Karpas-422 (cell line): ENCODE data around the gene NOC2L. TPM values are rescaled to one million over a fixed set of nuclear protein-coding genes. Genes with fewer than 3 reads are reported as not detected.

Source experiments
- DNase-seq: peaks from one replicate; pipeline ENCODE4 v3.0.0-alpha.2; 2015
- H2AFZ ChIP-seq: fragments of 200-600 bp; sonication (generic); 2 replicates; pipeline ENCODE4 v1.6.1; 2014; ENCODE audit warnings: antibody characterized with exemption, low read length, mixed read lengths
- H3K27ac ChIP-seq: fragments of 200-600 bp; sonication (generic); 2 replicates; pipeline ENCODE4 v1.5.1; 2014; ENCODE audit warnings: mild to moderate bottlenecking, low read length, moderate library complexity
- H3K27me3 ChIP-seq: fragments of 200-600 bp; sonication (generic); 2 replicates; pipeline ENCODE4 v1.6.1; 2014; ENCODE audit warnings: low read length, mixed read lengths
- H3K36me3 ChIP-seq: fragments of 200-600 bp; sonication (generic); 2 replicates; pipeline ENCODE4 v1.6.1; 2014; ENCODE audit warnings: low read length, mixed read lengths; ENCODE audit not compliant: insufficient read depth
- H3K4me1 ChIP-seq: fragments of 200-600 bp; sonication (generic); 2 replicates; pipeline ENCODE4 v1.6.1; 2014; ENCODE audit warnings: mild to moderate bottlenecking, low read length, mixed read lengths
- H3K4me2 ChIP-seq: fragments of 200-600 bp; sonication (generic); 2 replicates; pipeline ENCODE4 v1.6.1; 2014; ENCODE audit warnings: low read length, low read depth, mild to moderate bottlenecking; ENCODE audit not compliant: poor library complexity, severe bottlenecking
- H3K4me3 ChIP-seq: fragments of 200-600 bp; sonication (generic); 2 replicates; pipeline ENCODE4 v1.5.1; 2014; ENCODE audit warnings: mild to moderate bottlenecking, antibody characterized with exemption, low read length, mixed read lengths
- H3K79me2 ChIP-seq: fragments of 200-600 bp; sonication (generic); 2 replicates; pipeline ENCODE4 v1.6.1; 2014; ENCODE audit warnings: mild to moderate bottlenecking, low read length, mixed read lengths
- H3K9ac ChIP-seq: fragments of 200-600 bp; sonication (generic); 2 replicates; pipeline ENCODE4 v1.6.0; 2014; ENCODE audit warnings: low read length
- H3K9me2 ChIP-seq: fragments of 200-600 bp; sonication (generic), shearing (Covaris generic); replicated peaks from 2 replicates; pipeline ENCODE4 v1.6.0; 2014; ENCODE audit warnings: mild to moderate bottlenecking, low read length, moderate library complexity; ENCODE audit not compliant: insufficient read depth
- H3K9me3 ChIP-seq: fragments of 300-700, 200-600 bp; sonication (generic); 2 replicates; pipeline ENCODE4 v1.6.1; 2014; ENCODE audit warnings: low read length, mixed read lengths
- H4K20me1 ChIP-seq: fragments of 200-600 bp; sonication (generic); 2 replicates; pipeline ENCODE4 v1.6.1; 2014; ENCODE audit warnings: mild to moderate bottlenecking, antibody characterized with exemption, low read length, low read depth; ENCODE audit not compliant: insufficient read depth
- total RNA-seq: library from RNA; depleted of rRNA; stranded (reverse); fragments of >200 nt; shearing (Covaris generic); gene quantifications from 2 replicates; pipeline ENCODE4 v1.2.3, GENCODE V29; 2014; ENCODE audit warnings: low replicate concordance

Gene NOC2L
- total RNA-seq, 1 experiment from 2014 or later, result 32.5 TPM

DNA sequence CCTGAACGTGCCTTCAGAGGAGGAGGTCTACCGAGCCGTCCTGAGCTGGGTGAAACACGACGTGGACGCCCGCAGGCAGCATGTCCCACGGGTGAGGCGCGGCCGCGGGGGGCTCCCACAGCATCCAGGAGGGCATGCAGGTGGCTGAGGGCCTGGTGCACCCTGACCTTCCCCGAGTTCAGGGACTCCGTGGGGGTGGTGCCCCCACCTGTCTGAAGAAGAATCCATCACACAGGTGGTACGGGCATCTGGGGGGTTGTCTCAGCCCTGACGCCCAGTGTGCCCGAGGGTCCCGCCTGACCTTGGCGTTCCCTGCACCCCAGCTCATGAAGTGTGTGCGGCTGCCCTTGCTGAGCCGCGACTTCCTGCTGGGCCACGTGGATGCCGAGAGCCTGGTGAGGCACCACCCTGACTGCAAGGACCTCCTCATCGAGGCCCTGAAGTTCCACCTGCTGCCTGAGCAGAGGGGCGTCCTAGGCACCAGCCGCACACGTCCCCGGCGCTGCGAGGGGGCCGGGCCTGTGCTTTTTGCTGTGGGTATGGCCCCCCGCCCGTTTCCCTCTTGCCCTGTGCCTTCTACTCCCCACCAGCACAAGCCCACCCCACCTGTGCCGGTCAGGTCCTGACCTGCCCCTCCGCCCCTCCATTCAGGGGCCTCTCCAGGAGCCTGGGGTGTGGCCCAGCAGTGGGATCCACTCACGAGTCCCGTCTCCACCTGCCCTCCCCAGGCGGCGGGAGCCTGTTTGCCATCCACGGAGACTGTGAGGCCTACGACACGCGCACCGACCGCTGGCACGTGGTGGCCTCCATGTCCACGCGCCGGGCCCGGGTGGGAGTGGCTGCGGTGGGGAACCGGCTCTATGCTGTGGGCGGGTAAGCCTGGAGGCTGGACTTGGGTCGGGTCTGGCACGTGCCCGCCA lies 3.6 kb upstream of the NOC2L start:
- no peak overlapping the region for H3K27ac ChIP-seq
- no peak overlapping the region for H3K4me3 ChIP-seq
- H2AFZ ChIP-seq, result no peak overlapping the region
- no peak overlapping the region for H3K9ac ChIP-seq
- peaks cover 14% of the 10 kb centered on the region for H3K79me2 ChIP-seq
- peaks cover 22% of the 10 kb centered on the region for H3K4me1 ChIP-seq
- H3K27me3 ChIP-seq, result no peaks in the 10 kb centered on the region
- H3K4me2 ChIP-seq, result no peak overlapping the region
- H3K36me3 ChIP-seq, result no peaks in the 10 kb centered on the region
- peaks cover 10% of the 10 kb centered on the region for H4K20me1 ChIP-seq
- H3K9me2 ChIP-seq, result no peaks in the 10 kb centered on the region
- DNase-seq, result no peak
- H3K9me3 ChIP-seq, result no peaks in the 10 kb centered on the region

DNA sequence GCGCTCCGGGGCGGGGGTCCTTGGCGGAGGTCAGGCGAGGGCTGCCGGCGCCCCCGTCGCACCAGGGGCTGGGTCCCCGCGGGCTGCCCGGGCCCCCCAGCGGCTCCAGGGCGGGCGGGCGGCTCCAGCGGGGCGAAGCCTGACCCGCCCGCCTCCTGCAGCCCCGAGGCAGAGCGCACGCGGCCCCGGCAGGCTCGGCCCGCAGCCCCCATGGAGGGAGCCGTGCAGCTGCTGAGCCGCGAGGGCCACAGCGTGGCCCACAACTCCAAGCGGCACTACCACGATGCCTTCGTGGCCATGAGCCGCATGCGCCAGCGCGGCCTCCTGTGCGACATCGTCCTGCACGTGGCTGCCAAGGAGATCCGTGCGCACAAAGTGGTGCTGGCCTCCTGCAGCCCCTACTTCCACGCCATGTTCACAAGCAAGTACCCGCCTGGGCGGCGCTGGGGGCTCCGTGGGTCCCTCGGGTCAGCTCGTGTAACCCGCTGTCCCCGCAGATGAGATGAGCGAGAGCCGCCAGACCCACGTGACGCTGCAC lies 2.1 kb upstream of the NOC2L start:
- Histone ChIP-seq H3K27ac (no peak overlapping the region), H3K79me2 (peaks cover 23% of the 10 kb centered on the region), H3K4me1 (peaks cover 17% of the 10 kb centered on the region), H3K9ac (peak overlapping the region; percentile 75), H3K36me3 (no peaks in the 10 kb centered on the region), H3K4me2 (peak overlapping the region; percentile 67), H3K4me3 (peak overlapping the region; percentile 72), H2AFZ (no peak overlapping the region), H3K27me3 (no peaks in the 10 kb centered on the region), H4K20me1 (peaks cover 19% of the 10 kb centered on the region), H3K9me2 (no peaks in the 10 kb centered on the region), H3K9me3 (no peaks in the 10 kb centered on the region)
- no peak for DNase-seq

DNA sequence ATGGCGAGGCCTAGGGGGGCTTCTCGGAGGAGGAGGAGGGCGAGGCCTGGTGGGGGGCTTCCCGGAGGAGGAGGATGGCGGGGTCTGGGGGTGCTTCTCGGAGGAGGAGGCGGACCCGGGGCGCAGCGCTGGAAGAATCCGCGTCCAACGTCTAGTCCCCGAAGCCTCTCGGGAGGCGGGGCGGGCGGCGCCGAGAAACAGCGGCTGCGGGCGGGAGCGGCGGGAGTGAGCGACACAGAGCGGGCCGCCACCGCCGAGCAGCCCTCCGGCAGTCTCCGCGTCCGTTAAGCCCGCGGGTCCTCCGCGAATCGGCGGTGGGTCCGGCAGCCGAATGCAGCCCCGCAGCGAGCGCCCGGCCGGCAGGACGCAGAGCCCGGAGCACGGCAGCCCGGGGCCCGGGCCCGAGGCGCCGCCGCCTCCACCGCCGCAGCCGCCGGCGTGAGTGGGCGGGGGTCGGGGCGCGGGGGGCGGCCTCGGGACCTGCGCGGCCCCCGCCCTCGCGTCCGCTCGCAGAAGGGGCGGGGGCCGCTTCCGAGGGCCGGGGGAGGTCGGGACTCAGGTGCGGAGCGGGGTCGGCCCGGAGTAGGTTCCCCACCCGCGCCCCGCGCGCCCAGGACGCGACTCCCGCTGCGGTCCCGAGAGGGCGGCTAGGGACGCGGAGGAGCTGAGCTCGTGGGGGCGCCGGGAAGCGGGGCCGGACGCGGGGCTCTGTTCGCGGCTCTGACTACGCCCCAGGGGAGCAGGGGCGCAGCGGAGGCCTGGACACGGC lies 1.5 kb upstream of the NOC2L start, which contains the start of gene KLHL17:
Gene KLHL17 (plus strand): TSS at position 222 of the 769 bp plus-strand sequence. CDS start 110 bp downstream, at position 332.
- peak within 1 kb of the TSS; percentile 72 for H3K4me3 ChIP-seq
- H3K9me2 ChIP-seq, result no peaks in the 10 kb centered on the region
- no peak within 1 kb of the TSS for H3K27ac ChIP-seq
- no peaks in the 10 kb centered on the region for H3K27me3 ChIP-seq
- no peaks in the 10 kb centered on the region for H3K9me3 ChIP-seq
- H4K20me1 ChIP-seq, result peaks cover 20% of the 10 kb centered on the region
- peak; percentile 91 for DNase-seq
- H3K4me1 ChIP-seq, result peaks cover 14% of the 10 kb centered on the region
- peak within 1 kb of the TSS; percentile 67 for H3K4me2 ChIP-seq
- peaks cover 23% of the 10 kb centered on the region for H3K79me2 ChIP-seq
- H3K9ac ChIP-seq, result peak within 1 kb of the TSS; percentile 75
- no peaks in the 10 kb centered on the region for H3K36me3 ChIP-seq
- H2AFZ ChIP-seq, result no peak within 1 kb of the TSS

DNA sequence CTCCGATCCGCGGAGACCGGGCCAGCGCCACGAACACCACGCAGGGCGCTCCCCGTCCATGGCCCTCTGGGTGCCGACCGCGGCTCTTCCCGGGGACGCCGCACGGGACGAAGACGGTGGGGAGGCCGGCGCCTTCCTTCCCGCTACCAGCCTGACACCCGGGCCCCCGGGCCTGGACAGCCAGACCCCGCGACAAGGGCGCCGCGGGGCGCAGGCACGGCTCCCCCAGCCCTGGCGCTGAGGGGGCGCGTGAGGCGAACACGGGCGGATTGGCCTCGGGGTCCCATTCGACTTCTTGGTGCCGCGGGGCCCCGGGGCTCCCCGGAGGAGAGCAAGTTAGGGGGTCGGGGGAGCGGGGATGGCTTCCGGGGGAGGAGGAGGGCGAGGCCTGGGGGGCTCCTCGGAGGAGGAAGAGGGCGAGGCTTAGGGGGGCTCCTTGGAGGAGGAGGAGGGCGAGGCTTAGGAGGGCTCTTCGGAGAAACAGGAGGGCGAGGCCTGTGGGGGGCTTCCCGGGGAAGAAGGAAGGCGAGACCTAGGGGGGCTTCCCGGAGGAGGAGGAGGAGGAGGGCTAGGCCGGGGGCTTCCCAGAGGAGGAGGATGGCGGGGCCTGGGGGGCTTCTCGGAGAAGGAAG lies 791 bp upstream of the NOC2L start:
- peaks cover 23% of the 10 kb centered on the region for H3K79me2 ChIP-seq
- peak overlapping the region; percentile 67 for H3K4me2 ChIP-seq
- H3K9me3 ChIP-seq, result no peaks in the 10 kb centered on the region
- H4K20me1 ChIP-seq, result peaks cover 24% of the 10 kb centered on the region
- H3K27me3 ChIP-seq, result no peaks in the 10 kb centered on the region
- no peak overlapping the region for H3K27ac ChIP-seq
- H3K9me2 ChIP-seq, result no peaks in the 10 kb centered on the region
- H3K9ac ChIP-seq, result peak overlapping the region; percentile 75
- no peaks in the 10 kb centered on the region for H3K36me3 ChIP-seq
- peak overlapping the region; percentile 72 for H3K4me3 ChIP-seq
- no peak overlapping the region for H2AFZ ChIP-seq
- DNase-seq, result no peak
- peaks cover 14% of the 10 kb centered on the region for H3K4me1 ChIP-seq

DNA sequence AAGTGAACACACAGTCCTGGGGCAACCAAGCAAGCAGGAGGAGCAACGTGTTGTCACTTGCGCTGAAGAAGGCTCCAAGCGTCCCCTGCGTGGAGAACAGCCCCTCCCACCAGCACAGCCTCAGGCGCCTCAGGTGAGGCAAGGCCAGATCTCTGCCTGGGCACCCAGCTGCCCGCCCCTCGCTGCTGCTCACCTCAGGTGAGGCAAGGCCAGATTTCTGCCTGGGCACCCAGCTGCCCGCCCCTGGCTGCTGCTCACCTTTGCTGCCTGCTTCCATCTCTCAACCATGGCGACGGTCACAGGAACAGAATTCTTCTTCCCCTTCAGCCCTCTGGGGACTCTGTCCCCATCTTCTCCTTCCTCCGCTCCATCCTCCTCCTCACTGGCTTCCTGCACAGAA lies 2.4 kb downstream of the NOC2L start:
- Histone ChIP-seq H3K4me3 (no peak overlapping the region), H3K4me1 (peaks cover 14% of the 10 kb centered on the region), H3K79me2 (peaks cover 23% of the 10 kb centered on the region), H3K9me2 (no peaks in the 10 kb centered on the region), H3K36me3 (peaks cover 5% of the 10 kb centered on the region; the same call in 1 of the 2 replicates), H3K27ac (no peak overlapping the region), H3K4me2 (no peak overlapping the region), H3K27me3 (no peaks in the 10 kb centered on the region), H2AFZ (no peak overlapping the region), H3K9ac (no peak overlapping the region), H3K9me3 (no peaks in the 10 kb centered on the region), H4K20me1 (peaks cover 29% of the 10 kb centered on the region)
- DNase-seq, result no peak

DNA sequence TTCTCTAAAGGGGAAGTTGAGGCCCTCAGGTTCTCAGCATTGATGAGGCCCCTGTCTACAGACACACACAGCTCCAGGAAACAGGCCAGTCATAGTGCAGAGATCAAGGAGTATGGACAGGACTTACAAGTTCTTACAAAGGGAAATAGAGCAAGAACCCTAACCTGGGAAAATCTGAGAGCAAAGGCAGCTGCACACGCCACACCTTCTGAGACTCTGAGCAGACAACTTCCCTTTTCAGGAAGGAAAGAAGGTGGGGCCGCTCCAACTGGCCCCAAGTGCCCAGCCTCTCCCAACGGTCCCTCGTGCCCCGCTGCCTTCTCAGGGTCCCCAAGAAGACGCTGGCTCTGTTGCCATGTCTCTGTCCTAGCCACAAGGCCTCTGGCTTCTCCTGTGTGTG lies 3.6 kb downstream of the NOC2L start:
- H3K4me1 ChIP-seq, result peaks cover 9% of the 10 kb centered on the region
- H3K27ac ChIP-seq, result no peak overlapping the region
- H3K79me2 ChIP-seq, result peaks cover 23% of the 10 kb centered on the region
- H3K9me2 ChIP-seq, result no peaks in the 10 kb centered on the region
- H4K20me1 ChIP-seq, result peaks cover 30% of the 10 kb centered on the region
- H3K9me3 ChIP-seq, result no peaks in the 10 kb centered on the region
- H3K4me2 ChIP-seq, result no peak overlapping the region
- DNase-seq, result no peak
- H3K36me3 ChIP-seq, result peaks cover 5% of the 10 kb centered on the region; the same call in 1 of the 2 replicates
- H3K4me3 ChIP-seq, result no peak overlapping the region
- no peak overlapping the region for H2AFZ ChIP-seq
- no peak overlapping the region for H3K9ac ChIP-seq
- H3K27me3 ChIP-seq, result no peaks in the 10 kb centered on the region

DNA sequence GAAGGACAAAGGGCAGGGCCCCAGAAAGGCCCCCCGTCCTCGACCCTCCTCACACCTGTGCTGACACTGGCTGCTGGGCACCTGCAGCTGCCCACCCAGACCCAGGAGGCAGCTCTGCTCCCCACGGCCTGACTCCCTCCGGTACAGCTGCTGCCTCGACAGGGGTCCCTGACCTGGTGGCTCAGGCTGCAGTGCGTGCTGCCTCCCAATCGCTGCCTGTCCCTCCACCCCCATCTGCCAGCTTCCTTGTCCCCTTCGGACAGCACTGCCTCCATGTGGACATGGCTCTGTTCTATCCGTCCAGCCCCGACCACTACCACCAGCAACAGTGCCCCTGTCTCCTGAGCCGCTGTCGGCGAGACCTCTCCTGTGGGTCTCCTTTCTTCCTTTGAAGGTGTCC lies 4.1 kb downstream of the NOC2L start:
- Histone ChIP-seq H3K79me2 (peaks cover 23% of the 10 kb centered on the region), H3K4me3 (no peak overlapping the region), H3K4me2 (no peak overlapping the region), H3K9me3 (no peaks in the 10 kb centered on the region), H3K27me3 (no peaks in the 10 kb centered on the region), H2AFZ (no peak overlapping the region), H3K9me2 (no peaks in the 10 kb centered on the region), H3K36me3 (peaks cover 10% of the 10 kb centered on the region; the same call in 1 of the 2 replicates), H3K4me1 (peaks cover 9% of the 10 kb centered on the region), H3K9ac (no peak overlapping the region), H3K27ac (no peak overlapping the region), H4K20me1 (peaks cover 36% of the 10 kb centered on the region)
- no peak for DNase-seq
